Measurements from ENCODE around the gene B3GNT2. TPM values are rescaled to one million over a fixed set of nuclear protein-coding genes. Genes with fewer than 3 reads are reported as not detected.
A peak's percentile ranks its signal among the peaks of the same experiment; 100 is the strongest.

B3GNT2 gene
- total and polyA plus RNA-seq, 7 donors = 2.3 to 3.2 (median 2.9) TPM

DNA sequence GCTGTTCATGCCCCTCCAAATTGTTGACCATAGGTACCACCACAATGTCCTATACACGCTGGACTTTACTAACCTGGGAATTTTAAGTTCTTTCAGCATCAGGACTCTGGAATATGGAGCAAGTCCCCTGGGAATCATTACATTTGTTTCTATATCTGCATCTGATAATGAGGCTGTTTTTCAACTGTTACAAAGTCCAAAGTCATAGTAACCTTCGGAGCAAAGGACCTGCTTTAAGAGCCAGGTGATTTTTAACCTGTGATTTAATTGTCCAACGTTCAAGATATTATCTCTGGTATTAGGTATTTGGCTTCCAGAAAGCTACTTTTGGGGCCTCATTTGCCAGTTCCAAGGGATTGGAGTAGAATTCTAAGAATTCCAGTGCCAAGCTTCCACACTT lies 7.5 kb upstream of the B3GNT2 start:
- ATAC-seq (no peak), DNase-seq (no peak)
- Histone ChIP-seq H3K4me1 (peaks cover 3% of the 10 kb centered on the region), H3K27ac (no peak overlapping the region), H3K27me3 (ENCODE audit: insufficient read depth in 3 of 3, low read length in 2 of 3) (no peaks in the 10 kb centered on the region), H3K9me3 (no peaks in the 10 kb centered on the region), H3K36me3 (ENCODE audit: insufficient read depth in 1 of 2, low read depth in 1 of 2) (no peaks in the 10 kb centered on the region), H3K4me3 (no peak overlapping the region)
- TF ChIP-seq, protein P1, sequence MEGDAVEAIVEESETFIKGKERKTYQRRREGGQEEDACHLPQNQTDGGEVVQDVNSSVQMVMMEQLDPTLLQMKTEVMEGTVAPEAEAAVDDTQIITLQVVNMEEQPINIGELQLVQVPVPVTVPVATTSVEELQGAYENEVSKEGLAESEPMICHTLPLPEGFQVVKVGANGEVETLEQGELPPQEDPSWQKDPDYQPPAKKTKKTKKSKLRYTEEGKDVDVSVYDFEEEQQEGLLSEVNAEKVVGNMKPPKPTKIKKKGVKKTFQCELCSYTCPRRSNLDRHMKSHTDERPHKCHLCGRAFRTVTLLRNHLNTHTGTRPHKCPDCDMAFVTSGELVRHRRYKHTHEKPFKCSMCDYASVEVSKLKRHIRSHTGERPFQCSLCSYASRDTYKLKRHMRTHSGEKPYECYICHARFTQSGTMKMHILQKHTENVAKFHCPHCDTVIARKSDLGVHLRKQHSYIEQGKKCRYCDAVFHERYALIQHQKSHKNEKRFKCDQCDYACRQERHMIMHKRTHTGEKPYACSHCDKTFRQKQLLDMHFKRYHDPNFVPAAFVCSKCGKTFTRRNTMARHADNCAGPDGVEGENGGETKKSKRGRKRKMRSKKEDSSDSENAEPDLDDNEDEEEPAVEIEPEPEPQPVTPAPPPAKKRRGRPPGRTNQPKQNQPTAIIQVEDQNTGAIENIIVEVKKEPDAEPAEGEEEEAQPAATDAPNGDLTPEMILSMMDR (IDR thresholded peaks at IDR 0.05) = no peak
- WGBS, 3 donors = 79 to 88% (median 84%) methylated on average over 3 of the region's 3 CpGs
- intact Hi-C loops (cut with DNase I) = no loop called here

DNA sequence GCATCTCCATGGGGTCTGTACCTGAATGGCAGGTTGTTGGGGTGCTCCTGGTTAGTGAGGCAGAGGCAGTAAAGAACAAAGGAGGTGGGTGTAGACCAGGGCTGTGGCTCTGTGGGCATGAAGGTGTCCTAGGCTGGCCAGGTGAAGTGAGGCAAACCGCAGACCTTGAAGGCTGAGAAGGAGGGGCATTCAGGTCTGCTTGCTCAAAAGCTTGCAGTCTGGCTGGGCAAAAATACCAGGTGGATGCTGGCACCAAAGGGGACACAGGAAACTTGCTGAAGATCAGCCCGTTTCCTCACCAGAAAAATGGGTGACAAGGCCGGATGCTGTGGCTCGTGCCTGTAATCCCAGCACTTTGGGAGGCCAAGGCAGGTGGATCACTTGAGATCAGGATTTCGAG lies 6.7 kb upstream of the B3GNT2 start:
- no peak for ATAC-seq
- Histone ChIP-seq H3K27ac (no peak overlapping the region), H3K4me3 (no peak overlapping the region), H3K27me3 (ENCODE audit: insufficient read depth in 3 of 3, low read length in 2 of 3) (no peaks in the 10 kb centered on the region), H3K9me3 (no peaks in the 10 kb centered on the region), H3K4me1 (peaks cover 3% of the 10 kb centered on the region), H3K36me3 (ENCODE audit: insufficient read depth in 1 of 2, low read depth in 1 of 2) (no peaks in the 10 kb centered on the region)
- TF ChIP-seq, protein P1 (IDR thresholded peaks at IDR 0.05) = no peak
- 94 to 96% (median 95%) methylated on average over 5 of the region's 5 CpGs for WGBS, 3 donors
- DNase-seq = no peak
- intact Hi-C loops (cut with DNase I) = no loop called here

DNA sequence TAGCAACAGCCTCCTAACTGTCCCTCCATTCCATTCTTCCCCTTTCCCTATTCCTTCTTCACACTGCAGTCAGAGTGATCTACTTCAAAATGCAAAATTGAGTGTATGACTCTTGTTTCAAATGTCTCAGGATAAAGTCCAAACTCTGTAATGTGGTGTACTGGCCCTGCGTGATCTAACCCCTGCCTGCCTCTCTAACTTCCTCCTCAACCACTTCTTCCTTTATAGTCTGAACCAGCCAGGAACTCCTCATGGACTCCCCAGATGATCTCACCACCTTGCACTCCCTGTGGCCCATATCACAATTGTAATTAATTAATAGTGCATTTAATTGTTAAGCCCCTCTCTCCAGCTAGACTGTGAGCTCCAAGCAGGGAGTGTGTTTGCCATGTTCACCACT lies 3.1 kb upstream of the B3GNT2 start:
- Histone ChIP-seq H3K4me3 (no peak overlapping the region), H3K36me3 (ENCODE audit: insufficient read depth in 1 of 2, low read depth in 1 of 2) (no peaks in the 10 kb centered on the region), H3K9me3 (no peaks in the 10 kb centered on the region), H3K27me3 (ENCODE audit: insufficient read depth in 3 of 3, low read length in 2 of 3) (no peaks in the 10 kb centered on the region), H3K4me1 (no peaks in the 10 kb centered on the region), H3K27ac (no peak overlapping the region)
- TF ChIP-seq, protein P1 (IDR thresholded peaks at IDR 0.05) = no peak
- 86 to 96% (median 89%) methylated on average over 1 of the region's 1 CpG for WGBS, 3 donors
- intact Hi-C loops (cut with DNase I) = loop anchor here (10.0 kb wide), 3 partner anchors 102 to 278 kb away; no protein-coding TSS in a partner anchor
- ATAC-seq (no peak), DNase-seq (no peak)

DNA sequence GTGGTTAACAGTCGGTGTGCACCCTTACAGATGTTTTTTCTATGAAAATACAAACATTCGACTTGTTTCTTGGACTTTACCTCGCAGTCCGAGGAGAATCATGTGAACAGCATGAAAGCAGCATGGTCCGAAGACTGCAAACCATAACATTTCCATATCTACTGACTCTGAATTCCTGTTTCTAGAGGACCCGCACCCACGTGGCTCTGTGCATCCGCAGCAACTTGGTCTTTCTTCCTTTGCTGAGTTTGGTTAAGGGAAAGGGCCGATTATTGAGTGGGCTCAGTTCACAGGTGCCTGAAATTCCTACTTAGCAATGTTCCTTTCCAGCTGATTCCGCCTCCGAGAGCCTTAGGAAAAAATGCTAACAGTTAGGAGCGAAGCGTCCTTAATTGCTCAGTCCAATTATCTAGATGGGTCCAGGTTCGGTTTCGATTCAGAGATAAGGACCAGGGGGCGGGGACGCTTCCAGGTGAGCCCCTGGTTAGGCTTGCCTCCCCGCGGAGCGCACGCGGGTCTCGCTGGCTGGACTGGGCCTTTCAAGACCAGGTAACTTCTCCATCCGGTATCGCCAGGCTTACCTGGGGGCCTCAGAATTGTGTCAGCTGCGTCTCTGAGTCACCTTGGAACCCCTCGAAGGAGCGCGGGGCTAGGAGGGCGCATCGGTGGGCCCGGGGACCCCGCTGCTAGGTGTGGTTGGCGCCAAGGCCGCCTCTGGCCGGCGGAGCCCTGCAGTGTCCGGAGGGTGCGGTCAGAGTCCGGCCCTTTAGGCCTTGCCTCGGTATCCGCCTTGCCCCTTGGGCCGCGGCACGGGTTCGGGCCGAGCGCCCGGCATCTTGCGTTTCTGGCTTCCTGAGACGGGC lies 1.1 kb upstream of the B3GNT2 start:
- peaks cover 13% of the 10 kb centered on the region for H3K4me1 ChIP-seq
- no peaks in the 10 kb centered on the region for H3K27me3 ChIP-seq (ENCODE audit: insufficient read depth in 3 of 3, low read length in 2 of 3)
- TF ChIP-seq, protein P1 (IDR thresholded peaks at IDR 0.05) = no peak
- no peaks in the 10 kb centered on the region for H3K36me3 ChIP-seq (ENCODE audit: insufficient read depth in 1 of 2, low read depth in 1 of 2)
- H3K9me3 ChIP-seq = no peaks in the 10 kb centered on the region
- WGBS, 3 donors = 57 to 63% (median 61%) methylated on average over 49 to 51 of the region's 51 CpGs
- intact Hi-C loops (cut with DNase I) = loop anchor here (10.0 kb wide), 3 partner anchors 100 to 280 kb away; no protein-coding TSS in a partner anchor
- H3K4me3 ChIP-seq = peak overlapping the region; percentile 98
- DNase-seq = peak; percentile 25 to 57
- H3K27ac ChIP-seq = peak overlapping the region; percentile 80
- ATAC-seq = peak in 2 of 4 donors; percentile 19 to 20
